Stomach (tissue), 4 donors: ENCODE data around the gene PPP1R3D.

Experiments
- POLR2A ChIP-seq, 4 donors: fragments of 450-650 bp; IDR thresholded peaks; one replicate each; pipeline ENCODE4 v1.6.1; 2016; ENCODE audit warnings: antibody characterized with exemption in 4 of 4, control low read depth in 2 of 4, mild to moderate bottlenecking in 1 of 4, moderate library complexity in 1 of 4
- POLR2AphosphoS5 ChIP-seq, 3 donors: sonication (generic); formaldehyde crosslinking; IDR thresholded peaks; one replicate each; pipeline ENCODE4 v1.6.1; 2016; ENCODE audit warnings: antibody characterized with exemption in 3 of 3
- TF ChIP-seq, protein P1 (sequence below), 7 experiments: fragments of 450-650 bp in 4 of 7; fragments of 200-600 bp in 3 of 7; sonication (generic) in 3 of 7; IDR thresholded peaks; one replicate each; pipeline ENCODE4 v1.5.1; 2016 to 2019; ENCODE audit warnings: antibody characterized with exemption in 7 of 7, control low read depth in 2 of 7, mild to moderate bottlenecking in 1 of 7

DNA sequence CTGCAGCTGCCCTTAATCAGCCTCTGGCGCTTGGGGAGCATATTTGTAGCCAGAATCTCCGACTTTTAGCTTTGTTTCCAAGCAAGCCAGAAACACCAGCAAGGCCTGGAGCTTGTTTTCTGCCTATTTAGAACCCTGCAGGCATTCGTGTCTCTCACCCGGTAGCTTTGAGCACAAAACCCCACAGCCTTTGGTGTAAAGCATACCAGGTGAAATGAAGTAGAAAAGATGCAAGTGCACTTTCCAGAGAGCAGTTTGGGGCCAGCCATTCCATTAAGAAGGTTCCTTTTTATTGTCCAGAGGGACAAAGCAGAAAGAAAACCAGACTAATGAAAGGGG, 820 bp upstream of the PPP1R3D start:
- TF ChIP-seq, protein P1, sequence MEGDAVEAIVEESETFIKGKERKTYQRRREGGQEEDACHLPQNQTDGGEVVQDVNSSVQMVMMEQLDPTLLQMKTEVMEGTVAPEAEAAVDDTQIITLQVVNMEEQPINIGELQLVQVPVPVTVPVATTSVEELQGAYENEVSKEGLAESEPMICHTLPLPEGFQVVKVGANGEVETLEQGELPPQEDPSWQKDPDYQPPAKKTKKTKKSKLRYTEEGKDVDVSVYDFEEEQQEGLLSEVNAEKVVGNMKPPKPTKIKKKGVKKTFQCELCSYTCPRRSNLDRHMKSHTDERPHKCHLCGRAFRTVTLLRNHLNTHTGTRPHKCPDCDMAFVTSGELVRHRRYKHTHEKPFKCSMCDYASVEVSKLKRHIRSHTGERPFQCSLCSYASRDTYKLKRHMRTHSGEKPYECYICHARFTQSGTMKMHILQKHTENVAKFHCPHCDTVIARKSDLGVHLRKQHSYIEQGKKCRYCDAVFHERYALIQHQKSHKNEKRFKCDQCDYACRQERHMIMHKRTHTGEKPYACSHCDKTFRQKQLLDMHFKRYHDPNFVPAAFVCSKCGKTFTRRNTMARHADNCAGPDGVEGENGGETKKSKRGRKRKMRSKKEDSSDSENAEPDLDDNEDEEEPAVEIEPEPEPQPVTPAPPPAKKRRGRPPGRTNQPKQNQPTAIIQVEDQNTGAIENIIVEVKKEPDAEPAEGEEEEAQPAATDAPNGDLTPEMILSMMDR (IDR thresholded peaks at IDR 0.05), result no peak
- TF ChIP-seq POLR2A (IDR thresholded peaks at IDR 0.05), result no peak
- TF ChIP-seq POLR2AphosphoS5 (IDR thresholded peaks at IDR 0.05), result no peak
